ENCODE data around the gene SSTR5.

Gene SSTR5

GRCh38 chr16:1094601-1095449 is 22.3 kb downstream of the SSTR5 start:
- no peak for DNase-seq (ENCODE audit: low read depth)
- no peak overlapping the region for H3K4me3 ChIP-seq (replicated peaks; ENCODE audit: low read depth, low read length)
- TF ChIP-seq CTCF (IDR thresholded peaks at IDR 0.05; ENCODE audit: low read length, missing control alignments): no peak

GRCh38 chr16:1095450-1096168 is 23.1 kb downstream of the SSTR5 start:
- no peak for DNase-seq (ENCODE audit: low read depth)
- H3K4me3 ChIP-seq (replicated peaks; ENCODE audit: low read depth, low read length): no peak overlapping the region
- TF ChIP-seq CTCF (IDR thresholded peaks at IDR 0.05; ENCODE audit: low read length, missing control alignments): no peak

GRCh38 chr16:1096169-1097082 is 23.9 kb downstream of the SSTR5 start, which contains the start of gene C1QTNF8:
TSS of gene C1QTNF8 (minus strand) at chr16:1096244. CDS start at chr16:1094922, 1,322 bp downstream.
- no peak for DNase-seq (ENCODE audit: low read depth)
- no peak within 1 kb of the TSS for H3K4me3 ChIP-seq (replicated peaks; ENCODE audit: low read depth, low read length)

GRCh38 chr16:1097156-1097555 is 24.6 kb downstream of the SSTR5 start:
- no peak for DNase-seq (ENCODE audit: low read depth)
- no peak for TF ChIP-seq CTCF (IDR thresholded peaks at IDR 0.05; ENCODE audit: low read length, missing control alignments)
- H3K4me3 ChIP-seq (replicated peaks; ENCODE audit: low read depth, low read length): no peak overlapping the region

More at GRCh38 chr16:1096169-1097082, 23.9 kb downstream of the SSTR5 start, which contains the start of gene C1QTNF8:
- no peak for TF ChIP-seq CTCF (IDR thresholded peaks at IDR 0.05; ENCODE audit: low read length, missing control alignments)

GRCh38 chr16:1097800-1098199 is 25.3 kb downstream of the SSTR5 start:
- no peak overlapping the region for H3K4me3 ChIP-seq (replicated peaks; ENCODE audit: low read depth, low read length)
- no peak for DNase-seq (ENCODE audit: low read depth)
- TF ChIP-seq CTCF (IDR thresholded peaks at IDR 0.05; ENCODE audit: low read length, missing control alignments): no peak

GRCh38 chr16:1098266-1098991 is 25.9 kb downstream of the SSTR5 start:
- no peak for DNase-seq (ENCODE audit: low read depth)
- TF ChIP-seq CTCF (IDR thresholded peaks at IDR 0.05; ENCODE audit: low read length, missing control alignments): no peak
- no peak overlapping the region for H3K4me3 ChIP-seq (replicated peaks; ENCODE audit: low read depth, low read length)
